Stomach (tissue), 4 donors: ENCODE results near the gene CD79B.

Experiments
- POLR2A ChIP-seq, 4 donors: fragments of 450-650 bp; IDR thresholded peaks; one replicate each; pipeline ENCODE4 v1.6.1; 2016; ENCODE audit warnings: antibody characterized with exemption in 4 of 4, control low read depth in 2 of 4, mild to moderate bottlenecking in 1 of 4, moderate library complexity in 1 of 4
- TF ChIP-seq, protein P1 (sequence below), 7 experiments: fragments of 450-650 bp in 4 of 7; fragments of 200-600 bp in 3 of 7; sonication (generic) in 3 of 7; IDR thresholded peaks; one replicate each; pipeline ENCODE4 v1.5.1; 2016 to 2019; ENCODE audit warnings: antibody characterized with exemption in 7 of 7, control low read depth in 2 of 7, mild to moderate bottlenecking in 1 of 7

GRCh38 chr17:63911041-63911635, 21.0 kb downstream of the CD79B start, which contains the start of gene CSHL1:
- TF ChIP-seq, protein P1, sequence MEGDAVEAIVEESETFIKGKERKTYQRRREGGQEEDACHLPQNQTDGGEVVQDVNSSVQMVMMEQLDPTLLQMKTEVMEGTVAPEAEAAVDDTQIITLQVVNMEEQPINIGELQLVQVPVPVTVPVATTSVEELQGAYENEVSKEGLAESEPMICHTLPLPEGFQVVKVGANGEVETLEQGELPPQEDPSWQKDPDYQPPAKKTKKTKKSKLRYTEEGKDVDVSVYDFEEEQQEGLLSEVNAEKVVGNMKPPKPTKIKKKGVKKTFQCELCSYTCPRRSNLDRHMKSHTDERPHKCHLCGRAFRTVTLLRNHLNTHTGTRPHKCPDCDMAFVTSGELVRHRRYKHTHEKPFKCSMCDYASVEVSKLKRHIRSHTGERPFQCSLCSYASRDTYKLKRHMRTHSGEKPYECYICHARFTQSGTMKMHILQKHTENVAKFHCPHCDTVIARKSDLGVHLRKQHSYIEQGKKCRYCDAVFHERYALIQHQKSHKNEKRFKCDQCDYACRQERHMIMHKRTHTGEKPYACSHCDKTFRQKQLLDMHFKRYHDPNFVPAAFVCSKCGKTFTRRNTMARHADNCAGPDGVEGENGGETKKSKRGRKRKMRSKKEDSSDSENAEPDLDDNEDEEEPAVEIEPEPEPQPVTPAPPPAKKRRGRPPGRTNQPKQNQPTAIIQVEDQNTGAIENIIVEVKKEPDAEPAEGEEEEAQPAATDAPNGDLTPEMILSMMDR (IDR thresholded peaks at IDR 0.05), result no peak
- TF ChIP-seq POLR2A (IDR thresholded peaks at IDR 0.05), result no peak
